Gastrocnemius medialis (tissue), 4 donors: ENCODE results near the gene ZNF181. TPM values are rescaled to one million over a fixed set of nuclear protein-coding genes. Genes with fewer than 3 reads are reported as not detected.
A peak's percentile ranks its signal among the peaks of the same experiment; 100 is the strongest.

Source experiments
- ATAC-seq, 2 donors: fragments of 150-250 bp; one replicate each; pipeline ENCODE4 v1.9.1; 2016
- DNase-seq, 2 donors: peaks; one replicate each; pipeline ENCODE4 v3.0.0-alpha.2; 2019
- H3K27ac ChIP-seq, 4 donors: fragments of 200-600 bp; sonication (generic); 1 replicate in 1 of 4; 2 replicates in 3 of 4; pipeline ENCODE4 v1.5.1; 2016 to 2018; ENCODE audit warnings: mild to moderate bottlenecking in 2 of 4, moderate library complexity in 1 of 4
- H3K27me3 ChIP-seq, 3 donors: fragments of 200-600 bp; sonication (generic) in 2 of 3; 1 replicate in 1 of 3; 2 replicates in 2 of 3; pipeline versions ENCODE4 v1.5.1 to v1.6.0; 2016 to 2019; ENCODE audit warnings: mild to moderate bottlenecking in 1 of 3, moderate library complexity in 1 of 3
- H3K36me3 ChIP-seq, 2 donors: fragments of 200-600 bp; sonication (generic) in 1 of 2; one replicate each; pipeline ENCODE4 v1.5.1; 2017 to 2018
- H3K4me1 ChIP-seq, 2 donors: fragments of 200-600 bp; sonication (generic) in 1 of 2; one replicate each; pipeline ENCODE4 v1.5.1; 2016 to 2017; ENCODE audit warnings: mild to moderate bottlenecking in 2 of 2
- H3K4me3 ChIP-seq, 4 donors: fragments of 200-600 bp; sonication (generic) in 3 of 4; 1 replicate in 1 of 4; 2 replicates in 3 of 4; pipeline ENCODE4 v1.5.1; 2016 to 2019; ENCODE audit warnings: mild to moderate bottlenecking in 2 of 4
- H3K9me3 ChIP-seq, 3 donors: fragments of 200-600 bp; sonication (generic) in 2 of 3; 1 replicate in 1 of 3; 2 replicates in 2 of 3; pipeline ENCODE4 v1.5.1; 2016 to 2019
- POLR2A ChIP-seq, 2 donors: fragments of 450-650 bp; IDR thresholded peaks; one replicate each; pipeline ENCODE4 v1.6.1; 2017; ENCODE audit warnings: antibody characterized with exemption in 2 of 2, mild to moderate bottlenecking in 2 of 2, moderate library complexity in 2 of 2
- in situ Hi-C, 4 donors: fragments of 200-750 bp; cut with MboI; loops; one replicate each; pipeline versions ENCODE4 v1.15.0 to v1.8.0; 2017; ENCODE audit warnings: low sequenced_read_pairs in 4 of 4
- intact Hi-C: fragments of 100-400 bp; cut with DNase I; formaldehyde crosslinking; loops from one replicate; pipeline ENCODE4 v1.15.1; 2023; ENCODE audit warnings: low total_unique reads
- total RNA-seq, 4 donors: library from RNA; depleted of rRNA; stranded (reverse); fragments of >200 nt; gene quantifications; one replicate each; pipeline versions ENCODE4 v1.1.0 to v1.2.3, GENCODE V29; 2016
- TF ChIP-seq, protein P1 (sequence below), 5 experiments: fragments of 450-650 bp in 3 of 5; fragments of 200-600 bp in 2 of 5; sonication (generic) in 2 of 5; IDR thresholded peaks in 4 of 5; conservative IDR thresholded peaks in 1 of 5; 1 replicate in 4 of 5; 2 replicates in 1 of 5; pipeline ENCODE4 v1.5.1; 2016 to 2019; ENCODE audit warnings: antibody characterized with exemption in 5 of 5, mild to moderate bottlenecking in 3 of 5, moderate library complexity in 3 of 5

Gene ZNF181
- total RNA-seq, 4 donors from 2014 or later = 27.3 to 77.9 (median 49.3) TPM

DNA sequence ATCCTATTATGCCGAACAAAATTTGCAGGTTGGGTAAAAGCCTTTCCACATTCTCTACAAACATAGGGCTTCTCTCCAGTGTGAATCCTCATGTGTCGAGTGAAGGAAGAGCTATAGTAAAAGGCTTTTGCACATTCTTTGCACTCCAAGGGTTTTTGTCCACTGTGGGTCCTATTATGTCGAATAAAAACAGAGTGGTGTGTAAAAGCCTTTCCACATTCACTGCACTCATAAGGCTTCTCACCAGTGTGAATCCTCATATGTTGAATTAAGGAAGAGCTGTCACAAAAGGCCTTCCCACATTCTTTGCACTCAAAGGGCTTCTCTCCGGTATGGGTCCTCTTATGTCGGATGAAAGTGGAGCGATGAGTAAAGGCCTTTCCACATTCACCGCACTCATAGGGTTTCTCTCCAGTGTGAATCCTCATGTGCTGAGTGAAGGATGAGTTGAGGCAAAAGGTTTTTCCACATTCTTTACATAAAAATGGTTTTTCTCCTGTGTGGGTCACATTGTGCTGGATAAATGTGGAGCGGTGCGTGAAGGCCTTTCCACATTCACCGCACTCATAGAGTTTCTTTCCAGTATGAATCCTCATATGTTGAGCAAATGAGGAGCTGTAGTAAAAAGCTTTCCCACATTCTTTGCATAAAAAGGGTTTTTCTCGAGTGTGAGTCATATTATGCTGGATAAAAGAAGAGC lies 25.3 kb downstream of the ZNF181 start:
- peaks cover 15 to 98% of the 10 kb centered on the region in 2 donors for H3K36me3 ChIP-seq
- H3K4me1 ChIP-seq = no peaks in the 10 kb centered on the region
- no peak overlapping the region for H3K27ac ChIP-seq
- intact Hi-C loops = no loop called here
- DNase-seq = no peak
- no peak for TF ChIP-seq POLR2A (IDR thresholded peaks at IDR 0.05)
- TF ChIP-seq, protein P1, sequence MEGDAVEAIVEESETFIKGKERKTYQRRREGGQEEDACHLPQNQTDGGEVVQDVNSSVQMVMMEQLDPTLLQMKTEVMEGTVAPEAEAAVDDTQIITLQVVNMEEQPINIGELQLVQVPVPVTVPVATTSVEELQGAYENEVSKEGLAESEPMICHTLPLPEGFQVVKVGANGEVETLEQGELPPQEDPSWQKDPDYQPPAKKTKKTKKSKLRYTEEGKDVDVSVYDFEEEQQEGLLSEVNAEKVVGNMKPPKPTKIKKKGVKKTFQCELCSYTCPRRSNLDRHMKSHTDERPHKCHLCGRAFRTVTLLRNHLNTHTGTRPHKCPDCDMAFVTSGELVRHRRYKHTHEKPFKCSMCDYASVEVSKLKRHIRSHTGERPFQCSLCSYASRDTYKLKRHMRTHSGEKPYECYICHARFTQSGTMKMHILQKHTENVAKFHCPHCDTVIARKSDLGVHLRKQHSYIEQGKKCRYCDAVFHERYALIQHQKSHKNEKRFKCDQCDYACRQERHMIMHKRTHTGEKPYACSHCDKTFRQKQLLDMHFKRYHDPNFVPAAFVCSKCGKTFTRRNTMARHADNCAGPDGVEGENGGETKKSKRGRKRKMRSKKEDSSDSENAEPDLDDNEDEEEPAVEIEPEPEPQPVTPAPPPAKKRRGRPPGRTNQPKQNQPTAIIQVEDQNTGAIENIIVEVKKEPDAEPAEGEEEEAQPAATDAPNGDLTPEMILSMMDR (IDR thresholded peaks at IDR 0.05 in 4 of 5, conservative IDR thresholded peaks at IDR 0.05 in 1 of 5) = no peak
- ATAC-seq = no peak
- H3K9me3 ChIP-seq = peaks cover 8 to 70% (median 49%) of the 10 kb centered on the region in 3 donors
- no peaks in the 10 kb centered on the region for H3K27me3 ChIP-seq
- in situ Hi-C loops = no loop called here
- H3K4me3 ChIP-seq = peak overlapping the region in 1 of 4 donors; percentile 34

DNA sequence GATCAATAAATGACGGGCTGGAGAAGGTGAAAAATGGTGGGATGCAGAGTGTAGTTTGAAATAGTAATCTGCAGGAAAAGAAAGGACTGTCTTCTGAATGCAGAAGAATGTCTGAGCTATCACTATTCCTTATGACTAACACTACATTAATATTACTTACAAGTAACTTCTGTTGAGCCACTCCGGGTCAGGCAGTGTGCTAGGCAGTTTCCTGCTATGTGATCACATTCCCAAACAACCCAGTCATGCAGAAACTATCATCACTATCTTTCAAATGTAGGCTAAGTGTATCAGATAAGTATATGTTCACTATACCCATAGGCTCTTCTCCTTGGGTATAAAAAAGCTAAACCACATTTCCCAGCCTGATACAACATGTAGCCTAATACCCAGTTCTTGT lies 32.3 kb downstream of the ZNF181 start:
- no peak overlapping the region for H3K4me3 ChIP-seq
- in situ Hi-C loops (no loop called here), intact Hi-C loops (no loop called here)
- DNase-seq (no peak), ATAC-seq (no peak)
- H3K27ac ChIP-seq = no peak overlapping the region
- H3K36me3 ChIP-seq = peaks cover 13 to 83% of the 10 kb centered on the region in 2 donors
- TF ChIP-seq, protein P1 (IDR thresholded peaks at IDR 0.05 in 4 of 5, conservative IDR thresholded peaks at IDR 0.05 in 1 of 5) = no peak
- no peak for TF ChIP-seq POLR2A (IDR thresholded peaks at IDR 0.05)
- H3K9me3 ChIP-seq = peaks cover 0 to 10% (median 4%) of the 10 kb centered on the region in 3 donors
- H3K27me3 ChIP-seq = no peaks in the 10 kb centered on the region
- no peaks in the 10 kb centered on the region for H3K4me1 ChIP-seq

DNA sequence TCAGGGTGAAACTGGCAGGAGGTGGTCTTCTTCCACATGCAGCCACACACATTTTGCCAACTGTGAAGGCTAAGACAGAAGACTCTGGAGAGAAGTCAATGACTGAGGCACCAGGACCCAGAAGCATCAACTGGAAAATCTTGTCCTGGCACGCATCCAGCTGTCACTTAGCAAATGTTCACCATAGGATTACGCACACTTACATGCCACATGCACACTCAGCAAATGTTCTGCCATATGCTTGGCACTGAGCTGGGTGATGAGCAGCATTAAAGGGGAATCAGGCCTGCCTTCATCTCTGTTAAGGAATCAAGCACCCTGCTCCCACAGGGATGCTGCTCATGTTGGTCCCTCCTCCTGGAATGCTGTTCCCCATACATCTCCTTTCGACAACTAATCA lies 33.9 kb downstream of the ZNF181 start:
- TF ChIP-seq, protein P1 (IDR thresholded peaks at IDR 0.05 in 4 of 5, conservative IDR thresholded peaks at IDR 0.05 in 1 of 5) = no peak
- TF ChIP-seq POLR2A (IDR thresholded peaks at IDR 0.05) = no peak
- DNase-seq (no peak), ATAC-seq (no peak)
- intact Hi-C loops = no loop called here
- in situ Hi-C loops = no loop called here
- no peaks in the 10 kb centered on the region for H3K9me3 ChIP-seq
- H3K27ac ChIP-seq = no peak overlapping the region
- peaks cover 12 to 68% of the 10 kb centered on the region in 2 donors for H3K36me3 ChIP-seq
- no peaks in the 10 kb centered on the region for H3K27me3 ChIP-seq
- H3K4me1 ChIP-seq = peaks cover 6 to 9% of the 10 kb centered on the region in 2 donors
- H3K4me3 ChIP-seq = no peak overlapping the region

DNA sequence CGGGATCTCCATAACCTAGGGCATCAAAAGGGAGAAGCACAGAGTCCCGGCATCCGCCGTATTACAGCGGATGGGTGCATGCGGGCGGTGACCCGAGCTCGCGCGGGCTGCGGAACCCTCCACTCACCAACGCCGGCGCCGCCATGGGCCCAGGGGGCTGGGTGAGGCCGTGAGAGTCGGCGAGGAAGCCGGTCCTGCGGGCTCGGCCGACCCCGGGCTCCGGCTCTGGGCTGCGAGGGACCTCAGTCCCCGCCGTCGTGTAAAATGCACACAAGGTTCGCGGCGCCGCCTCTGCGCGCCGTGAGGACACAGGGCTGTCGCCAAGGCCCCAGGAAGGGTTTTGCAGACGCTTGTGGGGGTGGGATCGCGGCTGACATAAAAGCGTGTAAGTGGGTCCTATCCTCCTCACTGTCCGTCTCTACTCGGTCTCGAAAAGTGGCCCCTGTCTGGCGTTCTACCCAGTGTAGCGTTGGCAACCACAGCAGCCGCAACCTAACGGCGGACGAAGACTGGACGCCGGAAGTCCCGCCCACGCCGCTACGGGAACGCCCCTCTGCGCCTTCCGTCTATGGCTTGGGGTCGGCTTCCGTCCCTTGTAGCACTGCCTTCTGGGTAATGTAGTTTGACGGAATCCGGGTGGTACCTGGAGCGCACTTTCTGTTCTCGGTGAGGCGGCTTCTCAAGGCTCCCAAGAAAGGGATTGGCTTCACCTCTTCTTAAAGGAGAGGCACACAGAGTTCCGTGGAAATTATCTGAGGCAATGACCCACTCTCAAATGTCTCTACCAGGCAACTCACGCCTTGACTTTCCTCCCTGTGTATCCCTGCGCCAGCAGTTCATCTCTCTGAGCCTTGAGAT lies 38.9 kb downstream of the ZNF181 start, which contains the start of gene ZNF599:
Gene ZNF599, minus strand, starts transcription at position 519 of the 858 bp plus-strand sequence. Its CDS starts 374 bp downstream, at position 145.
- H3K27me3 ChIP-seq = peaks cover 0 to 3% (median 0%) of the 10 kb centered on the region in 3 donors
- TF ChIP-seq, protein P1 (IDR thresholded peaks at IDR 0.05 in 4 of 5, conservative IDR thresholded peaks at IDR 0.05 in 1 of 5) = peak in 1 of 5 experiments; percentile 13
- TF ChIP-seq POLR2A (IDR thresholded peaks at IDR 0.05) = peak; percentile 39 to 53
- DNase-seq (peak; percentile 85 to 89), ATAC-seq (peak; percentile 99)
- peak within 1 kb of the TSS; percentile 75 to 88 (median 82) for H3K27ac ChIP-seq
- peaks cover 6 to 9% of the 10 kb centered on the region in 2 donors for H3K4me1 ChIP-seq
- H3K4me3 ChIP-seq = peak within 1 kb of the TSS; percentile 72 to 97 (median 87)
- intact Hi-C loops (loop anchor here (1.0 to 2.0 kb wide), 2 partner anchors 39 to 96 kb away; partner anchors contain the start of genes SCGB2B2, ZNF181 and ZNF302), in situ Hi-C loops (no loop called here)
- H3K36me3 ChIP-seq = peaks cover 0 to 19% of the 10 kb centered on the region in 2 donors
- no peaks in the 10 kb centered on the region for H3K9me3 ChIP-seq
